Left forelimb (tissue), 1 donor: ENCODE data around the gene PNMT.

Source experiments
- DNase-seq: peaks from one replicate; pipeline ENCODE4 v3.0.0-alpha.2; 2018; ENCODE audit warnings: low spot score

Gene PNMT

GRCh38 chr17:39653662-39654331, 14.5 kb upstream of the PNMT start:
- DNase-seq = no peak

GRCh38 chr17:39655105-39655504, 13.1 kb upstream of the PNMT start:
- no peak for DNase-seq

DNA sequence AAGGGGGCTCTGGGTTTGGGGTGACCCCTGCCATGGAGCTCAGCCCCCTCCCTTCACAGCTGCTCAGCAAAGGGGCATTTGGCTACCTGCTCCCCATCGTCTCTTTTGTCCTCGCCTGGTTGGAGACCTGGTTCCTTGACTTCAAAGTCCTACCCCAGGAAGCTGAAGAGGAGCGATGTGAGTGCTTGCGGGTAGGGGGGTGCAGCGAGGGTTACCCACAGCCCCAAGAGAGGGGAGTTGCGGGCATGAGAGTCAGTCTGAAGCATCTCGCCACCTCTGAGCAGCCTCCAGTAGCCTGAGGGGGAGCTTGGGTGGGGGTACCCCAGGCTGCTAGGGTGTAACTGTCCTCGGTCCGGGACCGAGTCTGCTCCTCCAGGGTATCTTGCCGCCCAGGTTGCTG, 9.9 kb upstream of the PNMT start:
- DNase-seq = no peak

- no peak for DNase-seq
Measured at GRCh38 chr17:39658760-39659159, 9.5 kb upstream of the PNMT start.

GRCh38 chr17:39659279-39660010, 8.8 kb upstream of the PNMT start:
- DNase-seq = no peak

GRCh38 chr17:39660011-39660360, 8.3 kb upstream of the PNMT start:
- DNase-seq = no peak

DNA sequence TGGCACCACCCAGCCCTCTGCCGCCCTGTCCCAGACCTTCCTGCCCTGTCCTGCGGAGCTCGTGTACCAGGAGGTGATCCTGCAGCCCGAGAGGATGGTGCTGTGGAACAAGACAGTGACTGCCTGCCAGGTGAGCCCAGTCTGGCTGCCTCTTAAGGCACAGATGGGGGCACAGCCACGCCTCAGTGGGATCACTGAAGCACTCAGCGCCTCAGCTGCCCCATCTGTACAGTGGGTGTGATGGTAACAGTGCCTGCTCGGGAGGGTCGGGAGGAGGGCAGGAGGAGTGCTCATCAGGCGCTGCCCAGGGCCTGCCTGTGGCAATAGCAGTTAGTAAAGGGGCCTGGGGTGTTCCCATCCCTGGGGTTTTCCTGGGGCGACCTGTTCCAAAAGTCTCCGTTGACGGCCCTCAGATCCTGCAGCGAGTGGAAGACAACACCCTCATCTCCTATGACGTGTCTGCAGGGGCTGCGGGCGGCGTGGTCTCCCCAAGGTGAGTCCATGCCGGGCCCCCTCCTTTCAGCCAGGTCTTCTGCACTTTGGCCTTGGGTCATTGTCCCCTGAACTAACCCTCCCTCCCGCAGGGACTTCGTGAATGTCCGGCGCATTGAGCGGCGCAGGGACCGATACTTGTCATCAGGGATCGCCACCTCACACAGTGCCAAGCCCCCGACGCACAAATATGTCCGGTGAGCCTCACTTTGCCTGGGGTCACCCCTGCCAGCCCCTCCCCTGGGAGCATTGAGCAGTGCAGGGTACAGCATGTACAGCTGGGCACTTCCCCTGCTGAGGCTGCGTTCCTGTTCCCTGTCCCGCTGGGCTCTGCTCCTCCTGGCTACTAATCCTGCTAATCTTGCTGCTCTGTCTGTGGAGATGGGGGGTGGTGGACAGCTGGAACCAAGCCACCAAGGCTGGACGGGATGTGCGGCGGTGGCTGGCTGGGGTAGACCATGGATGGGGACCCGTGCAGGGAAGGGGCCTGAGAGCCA, 7.6 kb upstream of the PNMT start:
- peak; percentile 58 for DNase-seq

DNA sequence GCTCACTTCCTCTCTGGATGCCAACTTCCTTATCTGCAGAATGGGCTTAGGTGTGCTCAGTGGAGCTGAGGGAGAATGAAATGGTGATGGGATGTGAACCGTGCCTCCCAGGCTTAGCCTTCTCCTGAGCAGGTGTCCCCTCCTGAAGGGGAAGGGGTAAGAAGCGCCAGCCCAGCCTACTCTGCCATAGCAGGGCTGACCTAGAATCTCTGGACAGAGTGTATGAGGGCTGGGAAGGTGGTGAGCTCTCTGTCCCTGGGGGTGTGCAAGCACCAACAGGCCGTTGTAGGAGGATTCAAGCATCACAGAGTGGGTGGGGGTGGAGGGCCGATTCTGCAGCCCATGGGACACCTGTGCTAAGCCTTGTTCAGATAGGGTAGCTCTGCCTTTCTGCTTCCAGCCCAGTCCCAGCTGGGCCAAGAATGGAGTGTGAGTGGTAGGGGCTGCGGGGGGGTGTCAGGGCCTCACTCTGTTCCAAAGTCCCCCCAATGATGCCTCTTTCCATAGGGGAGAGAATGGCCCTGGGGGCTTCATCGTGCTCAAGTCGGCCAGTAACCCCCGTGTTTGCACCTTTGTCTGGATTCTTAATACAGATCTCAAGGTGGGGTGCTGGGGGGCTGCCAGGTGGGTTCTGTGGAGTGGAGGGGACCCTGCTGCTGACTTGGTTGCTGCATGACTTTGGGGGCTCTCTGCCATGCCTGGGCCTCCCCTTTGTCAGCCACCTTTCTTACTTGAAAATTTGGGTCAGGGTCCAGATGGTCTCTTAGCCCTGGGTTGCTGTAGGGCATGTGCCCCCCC, 6.3 kb upstream of the PNMT start:
- DNase-seq = peak; percentile 55

- DNase-seq = peak; percentile 56
Measured at GRCh38 chr17:39662551-39663339, 5.5 kb upstream of the PNMT start.

DNA sequence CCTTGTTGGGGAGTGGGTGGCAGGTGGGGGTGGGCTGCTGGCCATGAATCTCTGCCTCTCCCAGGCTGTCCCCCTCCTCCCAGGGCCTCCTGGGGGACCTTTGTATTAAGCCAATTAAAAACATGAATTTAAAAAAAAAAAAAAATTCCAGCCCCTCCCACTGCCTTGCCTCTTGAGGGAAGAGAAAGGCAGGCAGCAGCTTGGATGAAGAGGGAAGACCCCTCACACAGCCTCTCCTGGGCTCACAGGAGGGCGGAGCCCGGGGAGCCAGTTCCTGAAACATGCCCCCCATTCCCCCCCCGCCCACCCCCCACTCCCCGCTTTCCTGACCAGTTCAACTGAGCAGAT, 4.9 kb upstream of the PNMT start:
- no peak for DNase-seq

GRCh38 chr17:39663688-39664580, 4.3 kb upstream of the PNMT start:
- DNase-seq = peak; percentile 55

- peak; percentile 59 for DNase-seq
Measured at GRCh38 chr17:39664581-39665561, 3.4 kb upstream of the PNMT start, which contains the start of gene TCAP. TSS of gene TCAP (plus strand) at chr17:39665349. CDS start at chr17:39665360, 11 bp downstream.

DNA sequence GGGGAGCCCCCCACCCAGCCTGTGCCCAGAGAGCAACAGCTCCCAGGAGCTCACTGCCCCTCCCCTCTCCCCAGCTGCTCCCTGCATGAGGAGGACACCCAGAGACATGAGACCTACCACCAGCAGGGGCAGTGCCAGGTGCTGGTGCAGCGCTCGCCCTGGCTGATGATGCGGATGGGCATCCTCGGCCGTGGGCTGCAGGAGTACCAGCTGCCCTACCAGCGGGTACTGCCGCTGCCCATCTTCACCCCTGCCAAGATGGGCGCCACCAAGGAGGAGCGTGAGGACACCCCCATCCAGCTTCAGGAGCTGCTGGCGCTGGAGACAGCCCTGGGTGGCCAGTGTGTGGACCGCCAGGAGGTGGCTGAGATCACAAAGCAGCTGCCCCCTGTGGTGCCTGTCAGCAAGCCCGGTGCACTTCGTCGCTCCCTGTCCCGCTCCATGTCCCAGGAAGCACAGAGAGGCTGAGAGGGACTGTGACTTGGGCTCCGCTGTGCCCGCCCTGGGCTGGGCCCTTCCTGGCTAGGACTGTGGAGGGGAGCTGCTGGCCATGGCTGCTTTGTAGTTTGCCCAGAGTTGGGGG, 2.5 kb upstream of the PNMT start:
- peak; percentile 64 for DNase-seq

DNA sequence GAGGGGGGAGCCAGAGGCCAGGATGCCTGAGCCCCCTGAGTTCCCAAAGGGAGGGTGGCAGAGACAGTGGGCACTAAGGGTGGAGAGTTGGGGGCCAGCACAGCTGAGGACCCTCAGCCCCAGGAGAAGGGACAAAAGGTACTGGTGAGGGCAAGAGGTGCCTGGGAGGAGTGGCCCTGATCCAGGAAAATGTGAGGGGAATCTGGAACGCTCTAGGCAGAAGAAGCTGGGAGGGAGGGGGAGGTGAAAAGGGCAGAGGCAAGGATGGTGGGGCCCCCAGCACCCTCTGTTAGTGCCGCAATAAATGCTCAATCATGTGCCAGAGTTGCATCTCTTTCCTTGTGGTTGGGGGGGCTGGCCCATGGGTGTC, 2.0 kb upstream of the PNMT start:
- no peak for DNase-seq

DNA sequence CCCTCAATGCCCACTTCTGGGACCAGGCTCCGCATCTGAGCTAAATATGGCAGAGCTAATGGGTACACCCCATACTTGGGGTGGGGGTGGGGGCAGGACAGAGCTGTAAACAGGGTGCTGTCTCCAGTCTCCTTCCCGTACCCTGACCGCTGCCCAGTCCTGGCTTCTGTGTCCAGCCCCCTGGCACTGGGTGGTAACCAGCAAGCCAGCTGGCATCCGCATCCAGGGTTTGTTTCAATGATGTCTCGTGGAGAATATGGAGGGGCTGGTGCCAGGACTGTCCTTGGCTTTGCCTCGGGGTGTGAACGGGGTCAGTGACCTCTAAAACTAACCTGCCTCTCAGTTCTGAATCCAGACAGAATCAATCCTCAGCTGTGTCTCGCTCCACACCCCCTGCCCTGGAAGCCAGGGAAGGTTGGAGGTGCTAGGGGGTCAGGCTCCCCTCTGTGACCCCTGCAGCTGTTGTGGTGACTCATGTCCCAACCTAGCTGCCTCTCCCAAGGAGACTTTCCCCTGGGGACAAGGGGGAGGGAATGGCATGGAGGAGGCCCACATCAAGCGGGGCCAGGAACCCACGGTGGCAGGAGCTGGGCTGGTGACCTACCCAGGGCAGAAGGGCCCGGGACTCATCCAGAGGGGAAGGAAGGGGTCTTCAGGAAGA, 1.5 kb upstream of the PNMT start:
- peak; percentile 63 for DNase-seq

GRCh38 chr17:39667262-39667944, 850 bp upstream of the PNMT start:
- peak; percentile 64 for DNase-seq
